LNCaP clone FGC (cell line): Measurements from ENCODE around the gene PTGER2.

Source experiments
- DNase-seq: peaks from one replicate; pipeline ENCODE4 v3.0.0-alpha.2; 2011; ENCODE audit warnings: low read depth
- H3K4me3 ChIP-seq: 2 replicates; pipeline ENCODE4 v1.5.1; 2011; ENCODE audit warnings: mild to moderate bottlenecking, low read depth, low read length, control low read depth
- CTCF ChIP-seq: IDR thresholded peaks from 2 replicates; pipeline ENCODE4 v1.5.1; 2012; ENCODE audit warnings: mild to moderate bottlenecking; ENCODE audit not compliant: control insufficient read depth, insufficient read depth; ENCODE audit errors: extremely low read depth

PTGER2 gene

GRCh38 chr14:52348279-52348678 is 34.2 kb downstream of the PTGER2 start:
- no peak for DNase-seq

DNA sequence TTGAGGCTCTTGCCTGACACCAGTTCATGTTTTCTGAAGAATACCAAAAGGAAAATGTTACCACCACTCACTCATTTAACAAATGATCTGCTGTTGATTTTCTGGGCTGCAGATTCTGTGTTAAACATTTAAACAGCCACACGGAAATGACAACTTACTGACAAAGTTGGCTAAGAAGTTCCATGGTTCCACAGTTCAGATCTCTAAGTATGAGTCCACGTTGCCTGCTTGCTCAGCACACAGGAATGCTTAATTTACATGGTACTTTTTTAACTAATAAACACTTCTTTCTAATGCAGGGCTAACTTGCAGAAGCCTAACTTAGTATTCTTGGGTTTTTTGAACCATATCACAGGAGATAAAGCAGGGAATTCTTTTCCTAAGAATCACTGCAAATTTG is 34.7 kb downstream of the PTGER2 start:
- H3K4me3 ChIP-seq: no peak overlapping the region
- DNase-seq: no peak
- TF ChIP-seq CTCF: no peak

More at GRCh38 chr14:52348279-52348678, 34.2 kb downstream of the PTGER2 start:
- no peak for TF ChIP-seq CTCF
- H3K4me3 ChIP-seq: no peak overlapping the region

GRCh38 chr14:52349731-52350130 is 35.6 kb downstream of the PTGER2 start:
- no peak for DNase-seq
- no peak overlapping the region for H3K4me3 ChIP-seq
- TF ChIP-seq CTCF: no peak

DNA sequence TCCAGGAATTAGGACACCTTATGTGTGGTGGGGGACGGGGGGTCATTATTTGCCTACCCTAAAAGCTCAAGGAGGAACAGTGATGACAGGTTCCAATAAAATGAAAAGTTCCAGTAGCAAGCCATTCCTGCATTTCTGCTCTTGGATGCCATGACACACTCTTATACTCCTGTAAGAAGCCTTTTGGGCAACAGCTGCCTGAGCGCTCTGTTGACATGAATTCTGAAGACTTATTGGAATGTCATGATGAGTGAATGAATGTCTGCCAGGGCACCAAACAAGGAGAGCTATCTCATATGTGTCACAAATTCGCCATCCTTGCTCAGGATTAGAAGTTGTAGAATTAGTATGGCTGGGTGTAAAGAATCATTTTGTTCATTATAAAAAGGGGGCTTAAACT is 36.3 kb downstream of the PTGER2 start:
- H3K4me3 ChIP-seq: no peak overlapping the region
- TF ChIP-seq CTCF: no peak
- no peak for DNase-seq

DNA sequence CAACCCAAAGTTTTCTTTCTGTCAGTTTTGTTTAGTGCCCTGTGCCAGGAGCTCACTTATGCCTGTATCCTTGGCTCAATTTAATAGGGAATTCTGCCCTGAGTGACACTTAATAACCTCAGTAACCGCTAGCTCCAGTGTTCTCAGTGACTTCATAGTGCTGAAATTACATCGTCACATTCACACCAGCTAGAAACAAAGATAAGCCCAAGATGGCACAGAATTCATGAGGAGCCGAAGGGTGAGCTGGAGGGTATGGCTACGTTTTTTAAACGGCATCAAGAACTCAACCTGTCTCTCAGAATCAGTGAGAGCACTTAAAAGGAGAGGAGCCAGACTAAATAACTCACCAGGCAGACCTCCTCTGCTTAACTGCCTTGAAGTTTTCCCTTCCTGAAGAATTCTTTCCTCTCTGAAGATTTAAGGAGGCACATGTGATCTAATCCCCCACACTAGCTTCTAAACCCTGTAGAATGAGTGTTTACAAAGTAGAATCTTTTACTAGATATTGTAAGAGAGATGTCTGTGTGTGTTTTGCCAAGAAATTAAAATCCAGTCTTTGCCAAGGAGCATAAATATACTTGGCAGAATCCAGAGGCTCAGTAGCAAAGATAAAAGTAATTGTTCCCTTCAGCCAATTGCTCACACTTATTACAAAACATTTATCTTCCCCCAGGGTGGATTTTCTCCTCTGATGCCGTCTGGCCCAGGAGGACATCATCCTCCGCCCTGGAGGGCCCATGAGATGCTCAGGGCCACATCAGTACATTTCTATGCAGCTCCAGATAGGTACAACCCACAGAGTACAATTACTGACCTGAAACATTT is 37.3 kb downstream of the PTGER2 start:
- H3K4me3 ChIP-seq: no peak overlapping the region
- TF ChIP-seq CTCF: no peak
- DNase-seq: peak; percentile 61

GRCh38 chr14:52352061-52352491 is 38.0 kb downstream of the PTGER2 start:
- no peak overlapping the region for H3K4me3 ChIP-seq
- TF ChIP-seq CTCF: no peak
- DNase-seq: no peak

DNA sequence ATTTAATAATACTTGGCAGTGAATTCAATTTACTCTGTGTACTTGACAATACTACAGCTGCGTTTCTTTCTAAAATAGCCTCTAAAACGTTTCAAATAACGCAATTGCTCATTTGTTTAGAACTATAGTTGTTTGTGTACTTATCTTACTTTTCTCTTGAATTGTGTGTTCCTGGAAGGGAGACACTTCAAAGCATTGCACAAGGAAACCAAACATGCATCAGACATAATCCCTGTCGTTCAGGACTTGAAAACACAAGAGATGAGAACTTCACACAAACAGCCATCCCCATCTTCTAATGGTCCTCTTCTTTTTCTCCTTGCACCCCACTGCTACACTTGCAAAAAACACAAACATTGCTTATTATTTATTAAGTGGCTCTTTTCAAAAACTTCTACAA is 38.5 kb downstream of the PTGER2 start:
- TF ChIP-seq CTCF: no peak
- no peak for DNase-seq
- no peak overlapping the region for H3K4me3 ChIP-seq
